ENCODE measurements around the gene IL6ST. TPM values are rescaled to one million over a fixed set of nuclear protein-coding genes. Genes with fewer than 3 reads are reported as not detected.
"Not testable (repeated sequence)": the region's sequence is repeated elsewhere in the genome, so short reads cannot be mapped to it uniquely, and the experiment has no call there.

The IL6ST gene
- total RNA-seq, 1 donor from 2014 or later, result 192 TPM

DNA sequence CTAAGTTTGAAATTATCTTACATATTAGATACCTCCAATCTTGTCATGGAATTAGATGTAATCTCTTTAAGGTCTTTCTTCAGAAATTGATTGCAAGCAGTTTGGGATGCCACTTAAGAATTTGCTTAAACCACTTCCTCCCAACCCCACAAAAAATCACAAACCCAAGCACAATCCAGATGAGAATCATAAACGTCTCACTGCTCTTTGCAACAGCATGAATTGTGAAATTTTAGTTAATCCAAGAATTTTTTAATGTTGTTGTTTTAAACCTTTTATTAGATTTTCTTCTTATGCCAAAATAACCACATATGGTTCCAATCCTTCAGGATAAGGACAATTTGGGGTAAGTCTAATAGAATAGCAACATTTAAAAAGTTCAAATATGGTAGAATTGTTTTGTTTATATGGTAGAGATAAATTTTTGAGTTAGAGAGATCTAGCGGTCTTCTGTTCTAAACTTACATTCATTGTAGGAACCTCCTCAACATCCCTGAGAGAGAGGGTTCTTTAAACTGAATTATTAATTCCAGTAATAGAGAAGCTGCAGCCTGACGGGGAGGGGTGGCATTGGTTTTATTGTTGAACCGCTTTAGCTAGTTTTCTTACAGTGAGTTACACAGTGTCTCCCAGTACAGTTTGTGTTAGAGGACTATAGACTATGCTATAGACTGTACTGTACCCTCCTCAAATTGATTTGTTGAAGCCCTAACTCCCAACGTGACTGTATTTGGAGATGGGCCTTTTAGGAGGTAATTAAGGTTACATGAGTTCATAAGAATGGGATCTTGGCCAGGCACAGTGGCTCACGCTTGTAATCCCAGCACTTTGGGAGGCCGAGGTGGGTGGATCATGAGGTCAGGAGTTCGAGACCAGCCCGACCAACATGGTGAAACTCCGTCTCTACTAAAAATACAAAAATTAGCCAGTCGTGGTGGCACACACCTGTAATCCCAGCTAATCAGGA, 24.8 kb upstream of the IL6ST start:
- H3K4me3 ChIP-seq, result no peak overlapping the region
- no peaks in the 10 kb centered on the region for H3K36me3 ChIP-seq
- no peaks in the 10 kb centered on the region for H3K27me3 ChIP-seq
- peaks cover 0 to 8% of the 10 kb centered on the region in 2 donors for H3K4me1 ChIP-seq
- H3K9me3 ChIP-seq, result no peaks in the 10 kb centered on the region
- intact Hi-C loops (cut with DNase I), result no loop called here
- H3K27ac ChIP-seq, result no peak overlapping the region
- TF ChIP-seq, protein P1, sequence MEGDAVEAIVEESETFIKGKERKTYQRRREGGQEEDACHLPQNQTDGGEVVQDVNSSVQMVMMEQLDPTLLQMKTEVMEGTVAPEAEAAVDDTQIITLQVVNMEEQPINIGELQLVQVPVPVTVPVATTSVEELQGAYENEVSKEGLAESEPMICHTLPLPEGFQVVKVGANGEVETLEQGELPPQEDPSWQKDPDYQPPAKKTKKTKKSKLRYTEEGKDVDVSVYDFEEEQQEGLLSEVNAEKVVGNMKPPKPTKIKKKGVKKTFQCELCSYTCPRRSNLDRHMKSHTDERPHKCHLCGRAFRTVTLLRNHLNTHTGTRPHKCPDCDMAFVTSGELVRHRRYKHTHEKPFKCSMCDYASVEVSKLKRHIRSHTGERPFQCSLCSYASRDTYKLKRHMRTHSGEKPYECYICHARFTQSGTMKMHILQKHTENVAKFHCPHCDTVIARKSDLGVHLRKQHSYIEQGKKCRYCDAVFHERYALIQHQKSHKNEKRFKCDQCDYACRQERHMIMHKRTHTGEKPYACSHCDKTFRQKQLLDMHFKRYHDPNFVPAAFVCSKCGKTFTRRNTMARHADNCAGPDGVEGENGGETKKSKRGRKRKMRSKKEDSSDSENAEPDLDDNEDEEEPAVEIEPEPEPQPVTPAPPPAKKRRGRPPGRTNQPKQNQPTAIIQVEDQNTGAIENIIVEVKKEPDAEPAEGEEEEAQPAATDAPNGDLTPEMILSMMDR (IDR thresholded peaks at IDR 0.05), result no peak
- DNase-seq (ENCODE audit: low spot score in 2 of 2), result no peak

DNA sequence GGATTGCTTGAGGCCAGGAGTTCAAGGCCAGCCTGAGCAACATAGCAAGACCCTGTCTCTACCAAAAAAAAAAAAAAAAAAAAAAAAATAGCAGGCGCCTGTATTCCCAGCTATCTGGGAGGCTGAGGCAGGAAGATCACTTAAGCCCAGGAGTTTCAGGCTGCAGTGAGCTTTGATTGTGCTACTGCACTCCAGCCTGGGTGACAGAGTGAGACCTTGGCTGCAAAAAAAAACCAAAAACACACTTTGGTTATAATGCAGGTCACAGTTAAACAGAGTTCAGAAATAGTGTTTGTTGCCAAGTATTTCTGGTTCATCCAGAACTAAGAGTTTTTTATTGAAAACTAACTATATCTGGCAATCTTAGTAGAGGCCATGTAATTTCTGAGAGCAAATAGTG, 24.1 kb upstream of the IL6ST start:
- intact Hi-C loops (cut with DNase I), result no loop called here
- Histone ChIP-seq H3K27me3 (no peaks in the 10 kb centered on the region), H3K9me3 (no peaks in the 10 kb centered on the region), H3K27ac (no peak overlapping the region), H3K4me1 (peaks cover 0 to 8% of the 10 kb centered on the region in 2 donors), H3K4me3 (no peak overlapping the region), H3K36me3 (no peaks in the 10 kb centered on the region)
- no peak for DNase-seq (ENCODE audit: low spot score in 2 of 2)
- TF ChIP-seq, protein P1 (IDR thresholded peaks at IDR 0.05), result no peak

DNA sequence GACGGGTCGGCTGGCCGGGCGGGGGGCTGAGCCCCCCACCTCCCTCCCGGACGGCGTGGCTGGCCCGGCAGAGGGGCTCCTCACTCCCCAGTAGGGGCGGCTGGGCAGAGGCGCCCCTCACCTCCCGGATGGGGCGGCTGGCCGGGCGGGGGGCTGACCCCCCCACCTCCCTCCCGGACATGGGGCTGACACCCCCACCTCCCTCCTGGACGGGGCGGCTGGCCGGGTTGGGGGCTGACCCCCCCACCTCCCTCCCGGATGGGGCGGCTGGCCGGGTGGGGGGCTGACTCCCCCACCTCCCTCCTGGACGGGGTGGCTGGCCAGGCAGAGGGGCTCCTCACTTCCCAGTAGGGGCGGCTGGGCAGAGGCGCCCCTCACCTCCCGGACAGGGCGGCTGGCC, 19.9 kb upstream of the IL6ST start:
- H3K4me3 ChIP-seq; intact Hi-C loops (cut with DNase I); H3K27me3 ChIP-seq; H3K9me3 ChIP-seq; H3K27ac ChIP-seq; DNase-seq (ENCODE audit: low spot score in 2 of 2); H3K36me3 ChIP-seq; H3K4me1 ChIP-seq: not testable (repeated sequence)

DNA sequence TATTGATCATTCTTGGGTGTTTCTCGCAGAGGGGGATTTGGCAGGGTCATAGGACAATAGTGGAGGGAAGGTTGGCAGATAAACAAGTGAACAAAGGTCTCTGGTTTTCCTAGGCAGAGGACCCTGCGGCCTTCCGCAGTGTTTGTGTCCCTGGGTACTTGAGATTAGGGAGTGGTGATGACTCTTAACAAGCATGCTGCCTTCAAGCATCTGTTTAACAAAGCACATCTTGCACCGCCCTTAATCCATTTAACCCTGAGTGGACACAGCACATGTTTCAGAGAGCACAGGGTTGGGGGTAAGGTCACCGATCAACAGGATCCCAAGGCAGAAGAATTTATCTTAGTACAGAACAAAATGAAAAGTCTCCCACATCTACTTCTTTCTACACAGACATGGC, 19.2 kb upstream of the IL6ST start:
- H3K27ac ChIP-seq; H3K4me3 ChIP-seq; intact Hi-C loops (cut with DNase I); H3K4me1 ChIP-seq; H3K9me3 ChIP-seq; H3K27me3 ChIP-seq; H3K36me3 ChIP-seq; DNase-seq (ENCODE audit: low spot score in 2 of 2): not testable (repeated sequence)

DNA sequence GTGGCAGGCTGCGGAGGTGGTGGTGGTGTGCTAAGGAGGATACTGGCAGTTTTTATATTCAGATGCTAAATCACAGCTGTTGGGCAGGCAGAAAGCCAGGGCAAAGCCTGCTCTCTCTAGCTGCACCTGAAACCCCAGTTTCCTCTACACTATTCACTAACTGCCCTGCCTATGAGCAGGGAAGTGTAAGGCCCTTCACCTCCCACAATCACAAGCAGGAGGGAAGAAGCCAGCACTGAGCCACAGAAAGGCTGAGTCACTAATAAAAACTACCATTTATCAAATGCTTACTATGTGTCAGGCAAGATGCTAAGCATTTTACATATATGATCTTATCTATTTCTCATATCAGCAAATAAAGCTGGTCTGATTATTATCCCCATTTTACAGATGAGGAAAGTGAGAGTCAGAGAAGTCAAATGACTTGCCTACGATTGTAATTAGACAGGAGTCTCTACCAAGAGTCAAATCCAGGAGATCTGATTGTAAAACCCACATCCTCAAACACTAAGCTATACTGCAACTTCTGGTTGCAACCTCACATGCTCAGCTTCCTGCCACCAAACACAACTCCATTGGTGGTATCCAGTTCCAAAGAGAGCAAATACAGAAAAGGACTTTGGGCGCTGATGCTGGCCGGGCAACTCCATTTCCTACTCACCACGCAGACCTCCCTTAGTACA, 17.7 kb upstream of the IL6ST start:
- Histone ChIP-seq H3K4me3 (no peak overlapping the region), H3K27ac (no peak overlapping the region), H3K9me3 (no peaks in the 10 kb centered on the region), H3K36me3 (no peaks in the 10 kb centered on the region), H3K27me3 (no peaks in the 10 kb centered on the region), H3K4me1 (no peaks in the 10 kb centered on the region)
- DNase-seq (ENCODE audit: low spot score in 2 of 2), result no peak
- intact Hi-C loops (cut with DNase I), result no loop called here
- TF ChIP-seq, protein P1 (IDR thresholded peaks at IDR 0.05), result no peak

DNA sequence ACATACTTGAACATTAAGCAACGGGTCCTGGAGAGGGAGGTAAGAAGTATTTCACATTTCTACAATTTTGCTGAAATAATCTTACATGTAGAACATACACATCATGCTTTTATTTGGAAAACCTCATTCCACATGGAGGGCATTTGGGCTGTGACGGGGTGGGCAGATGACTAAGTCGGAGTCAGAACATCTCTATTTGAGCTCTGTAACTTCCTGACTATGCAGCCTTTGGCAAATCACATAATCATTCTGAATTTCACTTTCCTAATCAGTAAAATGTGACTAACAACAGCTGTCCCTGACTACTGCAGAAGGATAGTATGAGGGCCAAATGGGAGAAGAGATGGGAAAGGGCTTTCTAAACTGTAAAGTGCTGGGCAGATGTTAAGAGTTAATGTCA, 17.1 kb upstream of the IL6ST start:
- TF ChIP-seq, protein P1 (IDR thresholded peaks at IDR 0.05), result no peak
- no peaks in the 10 kb centered on the region for H3K4me1 ChIP-seq
- no peaks in the 10 kb centered on the region for H3K27me3 ChIP-seq
- no peaks in the 10 kb centered on the region for H3K9me3 ChIP-seq
- no peaks in the 10 kb centered on the region for H3K36me3 ChIP-seq
- DNase-seq (ENCODE audit: low spot score in 2 of 2), result no peak
- intact Hi-C loops (cut with DNase I), result no loop called here
- no peak overlapping the region for H3K4me3 ChIP-seq
- no peak overlapping the region for H3K27ac ChIP-seq
